Measurements from ENCODE around the gene MMP7.
"Not testable (repeated sequence)": the region's sequence is repeated elsewhere in the genome, so short reads cannot be mapped to it uniquely, and the experiment has no call there.

The MMP7 gene

DNA sequence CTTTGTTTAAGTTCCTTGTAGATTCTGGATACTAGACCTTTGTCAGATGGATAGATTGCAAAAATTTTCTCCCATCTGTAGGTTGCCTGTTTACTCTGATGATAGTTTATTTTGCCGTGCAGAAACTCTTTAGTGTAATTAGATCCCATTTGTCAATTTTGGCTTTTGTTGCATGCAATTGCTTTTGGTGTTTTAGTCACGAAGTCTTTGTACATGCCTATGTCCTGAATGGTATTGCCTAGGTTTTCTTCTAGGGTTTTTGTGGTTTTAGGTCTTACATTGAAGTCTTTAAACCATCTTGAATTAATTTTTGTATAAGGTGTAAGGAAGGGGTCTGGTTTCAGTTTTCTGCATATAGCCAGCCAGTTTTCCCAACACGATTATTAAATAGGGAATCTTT lies 27.7 kb downstream of the MMP7 start:
- H3K4me1 ChIP-seq (ENCODE audit: control insufficient read depth, insufficient read depth, low read length); POLR2A ChIA-PET; CTCF ChIA-PET; H3K36me3 ChIP-seq (ENCODE audit: control insufficient read depth in 2 of 2, insufficient read depth in 1 of 2, low read length in 2 of 2); H3K27ac ChIP-seq (ENCODE audit: extremely low read depth, low read depth, low read length); H3K4me3 ChIP-seq (ENCODE audit: low read depth, low read length); H3K9me3 ChIP-seq (ENCODE audit: control insufficient read depth, insufficient read depth, low read depth, low read length): not testable (repeated sequence)

DNA sequence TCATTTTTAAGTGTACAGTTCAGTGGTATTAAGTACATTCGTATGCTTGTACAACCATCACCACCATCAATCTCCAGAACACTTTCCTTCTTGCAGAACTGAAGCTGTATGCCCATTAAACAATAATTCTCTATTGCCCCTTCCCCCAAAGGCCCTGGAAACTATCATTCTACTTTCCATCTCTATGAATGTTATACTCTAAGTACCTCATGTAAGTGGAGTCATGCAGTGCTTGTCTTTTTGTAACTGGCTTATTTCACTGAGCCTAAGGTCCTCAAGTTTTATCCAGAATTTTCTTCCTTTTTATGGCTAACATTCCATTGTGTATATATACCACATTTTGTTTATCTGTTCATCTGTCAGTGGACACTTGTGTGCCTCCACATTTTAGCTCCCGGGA lies 29.7 kb downstream of the MMP7 start:
- no peaks in the 10 kb centered on the region for H3K36me3 ChIP-seq (ENCODE audit: control insufficient read depth in 2 of 2, insufficient read depth in 1 of 2, low read length in 2 of 2)
- no peaks in the 10 kb centered on the region for H3K9me3 ChIP-seq (ENCODE audit: control insufficient read depth, insufficient read depth, low read depth, low read length)
- TF ChIP-seq ZNF132 (tag by site-specific recombination; IDR thresholded peaks at IDR 0.05; ENCODE audit: borderline replicate concordance), result no peak
- TF ChIP-seq ZNF341 (tag by site-specific recombination; IDR thresholded peaks at IDR 0.05; ENCODE audit: low read depth), result no peak
- no peak for TF ChIP-seq WT1 (tag by site-specific recombination; IDR thresholded peaks at IDR 0.05)
- no peak for TF ChIP-seq ZNF248 (tag by site-specific recombination; IDR thresholded peaks at IDR 0.05)
- no peak for TF ChIP-seq ZNF114 (tag by site-specific recombination; IDR thresholded peaks at IDR 0.05)
- no peak for TF ChIP-seq ZNF660 (tag by site-specific recombination; IDR thresholded peaks at IDR 0.05)
- no peak for TF ChIP-seq SP3 (tag by site-specific recombination; IDR thresholded peaks at IDR 0.05)
- TF ChIP-seq ZNF654 (tag by site-specific recombination; IDR thresholded peaks at IDR 0.05; ENCODE audit: low read depth), result no peak
- no peak for TF ChIP-seq ZBTB8A (tag by site-specific recombination; IDR thresholded peaks at IDR 0.05)
- no peak for TF ChIP-seq ZNF221 (tag by site-specific recombination; IDR thresholded peaks at IDR 0.05; ENCODE audit: borderline replicate concordance)
- TF ChIP-seq ZNF473 (tag by site-specific recombination; IDR thresholded peaks at IDR 0.05), result no peak
- no peak overlapping the region for H3K4me3 ChIP-seq (ENCODE audit: low read depth, low read length)
- H3K27ac ChIP-seq (ENCODE audit: extremely low read depth, low read depth, low read length), result no peak overlapping the region
- ChIA-PET POLR2A (no interaction called here), CTCF (interaction anchor here (1.3 to 4.0 kb wide), 3 partner anchors 110 to 206 kb away, joined by 3 to 24 read pairs (median 9); no protein-coding TSS in a partner anchor)
- H3K4me1 ChIP-seq (ENCODE audit: control insufficient read depth, insufficient read depth, low read length), result no peaks in the 10 kb centered on the region

DNA sequence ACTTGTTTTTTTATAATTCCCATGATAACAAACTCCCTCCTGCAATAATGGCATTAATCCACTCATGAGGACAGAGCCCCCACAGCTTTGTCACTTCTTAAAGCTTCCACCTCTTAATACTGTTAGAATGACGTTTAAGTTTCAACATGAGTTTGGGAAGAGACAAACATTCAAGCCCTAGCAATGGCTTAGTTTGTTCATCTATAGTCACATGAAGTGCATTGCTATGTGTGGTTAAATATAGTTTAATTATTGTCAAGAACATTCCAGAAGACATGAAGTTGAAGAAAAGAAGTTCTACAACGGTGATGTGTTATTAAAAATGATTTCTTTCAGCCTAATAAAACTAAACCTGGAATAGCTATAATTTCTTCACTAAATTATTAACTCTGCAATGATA lies 30.6 kb downstream of the MMP7 start:
- POLR2A ChIA-PET, result no interaction called here
- TF ChIP-seq, protein P1, sequence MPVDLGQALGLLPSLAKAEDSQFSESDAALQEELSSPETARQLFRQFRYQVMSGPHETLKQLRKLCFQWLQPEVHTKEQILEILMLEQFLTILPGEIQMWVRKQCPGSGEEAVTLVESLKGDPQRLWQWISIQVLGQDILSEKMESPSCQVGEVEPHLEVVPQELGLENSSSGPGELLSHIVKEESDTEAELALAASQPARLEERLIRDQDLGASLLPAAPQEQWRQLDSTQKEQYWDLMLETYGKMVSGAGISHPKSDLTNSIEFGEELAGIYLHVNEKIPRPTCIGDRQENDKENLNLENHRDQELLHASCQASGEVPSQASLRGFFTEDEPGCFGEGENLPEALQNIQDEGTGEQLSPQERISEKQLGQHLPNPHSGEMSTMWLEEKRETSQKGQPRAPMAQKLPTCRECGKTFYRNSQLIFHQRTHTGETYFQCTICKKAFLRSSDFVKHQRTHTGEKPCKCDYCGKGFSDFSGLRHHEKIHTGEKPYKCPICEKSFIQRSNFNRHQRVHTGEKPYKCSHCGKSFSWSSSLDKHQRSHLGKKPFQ (tag by site-specific recombination; IDR thresholded peaks at IDR 0.05), result no peak
- no peak for TF ChIP-seq ZNF37A (tag by site-specific recombination; IDR thresholded peaks at IDR 0.05)
- no peak for TF ChIP-seq ZNF549 (tag by site-specific recombination; IDR thresholded peaks at IDR 0.05)
- no peak for TF ChIP-seq ZSCAN16 (tag by site-specific recombination; IDR thresholded peaks at IDR 0.05)
- no peak for TF ChIP-seq ZSCAN23 (tag by site-specific recombination; IDR thresholded peaks at IDR 0.05)
- TF ChIP-seq, protein P2, sequence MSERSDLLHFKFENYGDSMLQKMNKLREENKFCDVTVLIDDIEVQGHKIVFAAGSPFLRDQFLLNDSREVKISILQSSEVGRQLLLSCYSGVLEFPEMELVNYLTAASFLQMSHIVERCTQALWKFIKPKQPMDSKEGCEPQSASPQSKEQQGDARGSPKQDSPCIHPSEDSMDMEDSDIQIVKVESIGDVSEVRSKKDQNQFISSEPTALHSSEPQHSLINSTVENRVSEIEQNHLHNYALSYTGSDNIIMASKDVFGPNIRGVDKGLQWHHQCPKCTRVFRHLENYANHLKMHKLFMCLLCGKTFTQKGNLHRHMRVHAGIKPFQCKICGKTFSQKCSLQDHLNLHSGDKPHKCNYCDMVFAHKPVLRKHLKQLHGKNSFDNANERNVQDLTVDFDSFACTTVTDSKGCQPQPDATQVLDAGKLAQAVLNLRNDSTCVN (tag by site-specific recombination; optimal IDR thresholded peaks at IDR 0.05), result no peak

DNA sequence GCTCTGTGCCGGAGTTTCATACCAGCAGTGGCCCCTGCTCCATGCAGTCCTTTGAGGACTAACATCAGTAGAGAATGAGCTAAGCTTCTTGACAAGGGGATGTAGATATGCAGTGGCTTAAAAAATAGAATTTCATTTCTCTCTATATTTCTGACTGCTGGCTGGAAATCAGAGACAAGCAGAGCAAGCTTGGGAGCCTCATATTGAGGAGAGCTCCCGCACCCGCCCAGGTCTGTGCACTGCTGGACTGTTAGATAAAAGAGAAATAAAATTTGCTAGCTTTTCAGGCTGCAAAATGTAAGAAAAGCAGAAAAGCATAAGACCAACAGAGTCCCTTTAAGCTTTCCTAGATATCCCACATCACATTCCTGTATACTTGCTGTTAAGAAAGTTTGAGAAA lies 31.4 kb downstream of the MMP7 start:
- Histone ChIP-seq H3K9me3 (ENCODE audit: control insufficient read depth, insufficient read depth, low read depth, low read length) (no peaks in the 10 kb centered on the region), H3K4me3 (ENCODE audit: low read depth, low read length) (no peak overlapping the region), H3K27ac (ENCODE audit: extremely low read depth, low read depth, low read length) (no peak overlapping the region), H3K36me3 (ENCODE audit: control insufficient read depth in 2 of 2, insufficient read depth in 1 of 2, low read length in 2 of 2) (no peaks in the 10 kb centered on the region), H3K4me1 (ENCODE audit: control insufficient read depth, insufficient read depth, low read length) (no peaks in the 10 kb centered on the region)
- ChIA-PET CTCF (interaction anchor here (0.8 to 4.0 kb wide), 8 partner anchors 9 to 207 kb away, joined by 3 to 24 read pairs (median 5); no protein-coding TSS in a partner anchor), POLR2A (no interaction called here)
- TF ChIP-seq EGR2 (tag by site-specific recombination; IDR thresholded peaks at IDR 0.05; ENCODE audit: low read depth) (no peak), ZNF830 (tag by site-specific recombination; IDR thresholded peaks at IDR 0.05; ENCODE audit: low read depth) (no peak), OVOL3 (tag by site-specific recombination; IDR thresholded peaks at IDR 0.05) (no peak), ZNF433 (tag by site-specific recombination; IDR thresholded peaks at IDR 0.05; ENCODE audit: low read depth) (no peak), ZNF558 (tag by site-specific recombination; IDR thresholded peaks at IDR 0.05) (no peak), ZNF157 (tag by site-specific recombination; IDR thresholded peaks at IDR 0.05) (no peak)
- TF ChIP-seq, protein P3, sequence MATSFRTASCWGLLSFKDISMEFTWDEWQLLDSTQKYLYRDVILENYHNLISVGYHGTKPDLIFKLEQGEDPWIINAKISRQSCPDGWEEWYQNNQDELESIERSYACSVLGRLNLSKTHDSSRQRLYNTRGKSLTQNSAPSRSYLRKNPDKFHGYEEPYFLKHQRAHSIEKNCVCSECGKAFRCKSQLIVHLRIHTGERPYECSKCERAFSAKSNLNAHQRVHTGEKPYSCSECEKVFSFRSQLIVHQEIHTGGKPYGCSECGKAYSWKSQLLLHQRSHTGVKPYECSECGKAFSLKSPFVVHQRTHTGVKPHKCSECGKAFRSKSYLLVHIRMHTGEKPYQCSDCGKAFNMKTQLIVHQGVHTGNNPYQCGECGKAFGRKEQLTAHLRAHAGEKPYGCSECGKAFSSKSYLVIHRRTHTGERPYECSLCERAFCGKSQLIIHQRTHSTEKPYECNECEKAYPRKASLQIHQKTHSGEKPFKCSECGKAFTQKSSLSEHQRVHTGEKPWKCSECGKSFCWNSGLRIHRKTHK (tag by site-specific recombination; IDR thresholded peaks at IDR 0.05), result no peak
- TF ChIP-seq, protein P4, sequence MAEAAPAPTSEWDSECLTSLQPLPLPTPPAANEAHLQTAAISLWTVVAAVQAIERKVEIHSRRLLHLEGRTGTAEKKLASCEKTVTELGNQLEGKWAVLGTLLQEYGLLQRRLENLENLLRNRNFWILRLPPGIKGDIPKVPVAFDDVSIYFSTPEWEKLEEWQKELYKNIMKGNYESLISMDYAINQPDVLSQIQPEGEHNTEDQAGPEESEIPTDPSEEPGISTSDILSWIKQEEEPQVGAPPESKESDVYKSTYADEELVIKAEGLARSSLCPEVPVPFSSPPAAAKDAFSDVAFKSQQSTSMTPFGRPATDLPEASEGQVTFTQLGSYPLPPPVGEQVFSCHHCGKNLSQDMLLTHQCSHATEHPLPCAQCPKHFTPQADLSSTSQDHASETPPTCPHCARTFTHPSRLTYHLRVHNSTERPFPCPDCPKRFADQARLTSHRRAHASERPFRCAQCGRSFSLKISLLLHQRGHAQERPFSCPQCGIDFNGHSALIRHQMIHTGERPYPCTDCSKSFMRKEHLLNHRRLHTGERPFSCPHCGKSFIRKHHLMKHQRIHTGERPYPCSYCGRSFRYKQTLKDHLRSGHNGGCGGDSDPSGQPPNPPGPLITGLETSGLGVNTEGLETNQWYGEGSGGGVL (tag by site-specific recombination; IDR thresholded peaks at IDR 0.05), result no peak

More for the DNA sequence above, 30.6 kb downstream of the MMP7 start:
- Histone ChIP-seq H3K4me3 (ENCODE audit: low read depth, low read length) (no peak overlapping the region), H3K27ac (ENCODE audit: extremely low read depth, low read depth, low read length) (no peak overlapping the region), H3K9me3 (ENCODE audit: control insufficient read depth, insufficient read depth, low read depth, low read length) (no peaks in the 10 kb centered on the region), H3K36me3 (ENCODE audit: control insufficient read depth in 2 of 2, insufficient read depth in 1 of 2, low read length in 2 of 2) (no peaks in the 10 kb centered on the region), H3K4me1 (ENCODE audit: control insufficient read depth, insufficient read depth, low read length) (no peaks in the 10 kb centered on the region)
- CTCF ChIA-PET, result interaction anchor here (0.8 to 4.0 kb wide), 6 partner anchors 94 to 206 kb away, joined by 3 to 24 read pairs (median 3); no protein-coding TSS in a partner anchor
